Stimulated activated CD4-positive, alpha-beta T cell treated with anti-CD3 and anti-CD28 coated beads, Interleukin-1b, Interleukin-23, amount 100 ng/mL, for 4 hours (primary cell): ENCODE data around the gene C4A.
"Not testable (repeated sequence)": the region's sequence is repeated elsewhere in the genome, so short reads cannot be mapped to it uniquely, and the experiment has no call there.

Source experiments
- DNase-seq, 2 donors: peaks; one replicate each; pipeline ENCODE4 v3.0.0-alpha.2; 2020; ENCODE audit warnings: low read depth in 2 of 2

The C4A gene

GRCh38 chr6:32047855-32048766 lies 66.3 kb downstream of the C4A start:
- DNase-seq = peak; percentile 57 to 62

- not testable (repeated sequence) for DNase-seq
Measured at GRCh38 chr6:32049149-32049548, 67.3 kb downstream of the C4A start.

- not testable (repeated sequence) for DNase-seq
Measured at GRCh38 chr6:32049736-32050135, 67.9 kb downstream of the C4A start.

GRCh38 chr6:32050562-32050961 lies 68.7 kb downstream of the C4A start:
- no peak for DNase-seq
